WTC11 (cell line): ENCODE results near the gene TANGO2. TPM values are rescaled to one million over a fixed set of nuclear protein-coding genes. Genes with fewer than 3 reads are reported as not detected.

Experiments
- ATAC-seq: fragments of 200-7000 bp; cut with Tn5 transposase; 2 replicates; pipeline ENCODE4 v1.10.0; 2021; ENCODE audit warnings: mild to moderate bottlenecking, moderate library complexity
- CTCF ChIA-PET: fragments of 300-600 bp; sonication (Branson Sonifier 250); formaldehyde crosslinking; loops from one replicate; lab custom pipeline; 2021; ENCODE audit warnings: antibody characterized with exemption; lab: Charles Lee
- POLR2A ChIA-PET: fragments of 350-600 bp; sonication (Branson Sonifier 250); formaldehyde crosslinking; loops from one replicate; lab custom pipeline; 2021; ENCODE audit warnings: antibody characterized with exemption; lab: Charles Lee
- DNase-seq: peaks from one replicate; pipeline ENCODE4 v3.0.0; 2021; ENCODE audit warnings: low spot score
- H3K27ac Mint-ChIP-seq: 2 replicates; pipeline ENCODE4 v1.8.0; 2021; ENCODE audit warnings: mixed read lengths
- H3K27me3 Mint-ChIP-seq: 2 replicates; pipeline ENCODE4 v1.8.0; 2021; ENCODE audit warnings: low read depth, mild to moderate bottlenecking, moderate library complexity, mixed read lengths
- H3K36me3 Mint-ChIP-seq: 2 replicates; pipeline ENCODE4 v1.8.0; 2021; ENCODE audit warnings: mixed read lengths
- H3K4me1 Mint-ChIP-seq: 2 replicates; pipeline ENCODE4 v1.8.0; 2022; ENCODE audit warnings: mixed read lengths
- H3K4me3 Mint-ChIP-seq: 2 replicates; pipeline ENCODE4 v1.8.0; 2021; ENCODE audit warnings: mild to moderate bottlenecking, moderate library complexity, mixed read lengths
- H3K9me3 Mint-ChIP-seq: 2 replicates; pipeline ENCODE4 v1.8.0; 2021; ENCODE audit warnings: mixed read lengths
- ATF1 ChIP-seq: sonication (generic); formaldehyde crosslinking; IDR thresholded peaks from 2 replicates; pipeline ENCODE4 v1.8.1; 2023; ENCODE audit warnings: mild to moderate bottlenecking, moderate library complexity, missing genetic modification reagents
- E2F1 ChIP-seq: sonication (generic); formaldehyde crosslinking; IDR thresholded peaks from 2 replicates; pipeline ENCODE4 v1.8.0; 2022; ENCODE audit warnings: mild to moderate bottlenecking, missing genetic modification reagents
- ELF4 ChIP-seq: sonication (generic); formaldehyde crosslinking; IDR thresholded peaks from 2 replicates; pipeline ENCODE4 v1.8.1; 2022; ENCODE audit warnings: low read depth, mild to moderate bottlenecking, moderate library complexity, missing genetic modification reagents
- EMX1 ChIP-seq: fragments of 250-450 bp; sonication (Bioruptor Pico); IDR thresholded peaks from 2 replicates; pipeline ENCODE4 v1.8.0; 2021; ENCODE audit warnings: mild to moderate bottlenecking
- ESRRA ChIP-seq: sonication (generic); formaldehyde crosslinking; IDR thresholded peaks from 2 replicates; pipeline ENCODE4 v1.8.1; 2022; ENCODE audit warnings: mild to moderate bottlenecking, missing genetic modification reagents, borderline replicate concordance
- GABPB1 ChIP-seq: sonication (generic); formaldehyde crosslinking; IDR thresholded peaks from 2 replicates; pipeline ENCODE4 v1.8.1; 2023; ENCODE audit warnings: mild to moderate bottlenecking, missing genetic modification reagents
- HMGA2 ChIP-seq: fragments of 250-450 bp; sonication (Bioruptor Pico); IDR thresholded peaks from 2 replicates; pipeline ENCODE4 v1.4.0; 2021; ENCODE audit warnings: mild to moderate bottlenecking, moderate library complexity
- IRF1 ChIP-seq: sonication (generic); formaldehyde crosslinking; IDR thresholded peaks from 2 replicates; pipeline ENCODE4 v1.8.0; 2023; ENCODE audit warnings: missing genetic modification reagents
- MYBL2 ChIP-seq: sonication (generic); formaldehyde crosslinking; IDR thresholded peaks from 2 replicates; pipeline ENCODE4 v1.8.1; 2023; ENCODE audit warnings: mild to moderate bottlenecking, moderate library complexity, missing genetic modification reagents
- NFATC4 ChIP-seq: fragments of 250-450 bp; sonication (Bioruptor Pico); IDR thresholded peaks from 2 replicates; pipeline ENCODE4 v1.9.0; 2021; ENCODE audit warnings: mild to moderate bottlenecking
- NFYB ChIP-seq: sonication (generic); formaldehyde crosslinking; conservative IDR thresholded peaks from 2 replicates; pipeline ENCODE4 v1.8.0; 2022; ENCODE audit warnings: low read depth, missing genetic modification reagents
- NR1H2 ChIP-seq: sonication (generic); formaldehyde crosslinking; IDR thresholded peaks from 2 replicates; pipeline ENCODE4 v1.9.0; 2021; ENCODE audit warnings: mild to moderate bottlenecking, moderate library complexity, missing genetic modification reagents
- RELA ChIP-seq: sonication (generic); formaldehyde crosslinking; IDR thresholded peaks from 2 replicates; pipeline ENCODE4 v1.8.1; 2022; ENCODE audit warnings: missing genetic modification reagents, mild to moderate bottlenecking, borderline replicate concordance
- SMAD4 ChIP-seq: sonication (generic); formaldehyde crosslinking; IDR thresholded peaks from 2 replicates; pipeline ENCODE4 v1.8.0; 2022; ENCODE audit warnings: mild to moderate bottlenecking, missing genetic modification reagents
- USF2 ChIP-seq: sonication (generic); formaldehyde crosslinking; IDR thresholded peaks from 2 replicates; pipeline ENCODE4 v1.8.1; 2023; ENCODE audit warnings: mild to moderate bottlenecking, missing genetic modification reagents, moderate library complexity
- ZMAT4 ChIP-seq: fragments of 250-450 bp; sonication (Bioruptor Pico); IDR thresholded peaks from 2 replicates; pipeline ENCODE4 v1.9.0; 2021; ENCODE audit warnings: mild to moderate bottlenecking
- ZNF138 ChIP-seq: sonication (generic); formaldehyde crosslinking; conservative IDR thresholded peaks from 2 replicates; pipeline ENCODE4 v1.8.1; 2022; ENCODE audit warnings: mild to moderate bottlenecking, moderate library complexity, missing genetic modification reagents
- ZNF263 ChIP-seq: sonication (generic); formaldehyde crosslinking; IDR thresholded peaks from 2 replicates; pipeline ENCODE4 v1.8.1; 2022; ENCODE audit warnings: low read depth, mild to moderate bottlenecking, moderate library complexity, missing genetic modification reagents
- total RNA-seq: library from RNA; stranded (reverse); gene quantifications from 3 replicates; pipeline ENCODE4 v1.2.3, GENCODE V29; 2021
- TF ChIP-seq, protein P1 (sequence below): sonication (generic); formaldehyde crosslinking; IDR thresholded peaks from 2 replicates; pipeline ENCODE4 v1.8.1; 2022; ENCODE audit warnings: missing genetic modification reagents, borderline replicate concordance
- TF ChIP-seq, protein P2 (sequence below): sonication (generic); formaldehyde crosslinking; IDR thresholded peaks from 2 replicates; pipeline ENCODE4 v1.8.1; 2022; ENCODE audit warnings: mild to moderate bottlenecking, moderate library complexity, missing genetic modification reagents
- TF ChIP-seq, protein P3 (sequence below): sonication (generic); formaldehyde crosslinking; conservative IDR thresholded peaks from 2 replicates; pipeline ENCODE4 v1.8.1; 2022; ENCODE audit warnings: mild to moderate bottlenecking, missing genetic modification reagents
- TF ChIP-seq, protein P4 (sequence below): fragments of 200-600 bp; IDR thresholded peaks from 2 replicates; pipeline ENCODE4 v1.8.0; 2022; ENCODE audit warnings: antibody characterized with exemption
- TF ChIP-seq, protein P5 (sequence below): sonication (generic); formaldehyde crosslinking; IDR thresholded peaks from 2 replicates; pipeline ENCODE4 v1.8.0; 2022; ENCODE audit warnings: mild to moderate bottlenecking, missing genetic modification reagents

TANGO2 gene
- total RNA-seq, 1 experiment from 2014 or later = 14.8 TPM

GRCh38 chr22:20064140-20064480, 43.2 kb downstream of the TANGO2 start (continued):
- TF ChIP-seq, protein P1, sequence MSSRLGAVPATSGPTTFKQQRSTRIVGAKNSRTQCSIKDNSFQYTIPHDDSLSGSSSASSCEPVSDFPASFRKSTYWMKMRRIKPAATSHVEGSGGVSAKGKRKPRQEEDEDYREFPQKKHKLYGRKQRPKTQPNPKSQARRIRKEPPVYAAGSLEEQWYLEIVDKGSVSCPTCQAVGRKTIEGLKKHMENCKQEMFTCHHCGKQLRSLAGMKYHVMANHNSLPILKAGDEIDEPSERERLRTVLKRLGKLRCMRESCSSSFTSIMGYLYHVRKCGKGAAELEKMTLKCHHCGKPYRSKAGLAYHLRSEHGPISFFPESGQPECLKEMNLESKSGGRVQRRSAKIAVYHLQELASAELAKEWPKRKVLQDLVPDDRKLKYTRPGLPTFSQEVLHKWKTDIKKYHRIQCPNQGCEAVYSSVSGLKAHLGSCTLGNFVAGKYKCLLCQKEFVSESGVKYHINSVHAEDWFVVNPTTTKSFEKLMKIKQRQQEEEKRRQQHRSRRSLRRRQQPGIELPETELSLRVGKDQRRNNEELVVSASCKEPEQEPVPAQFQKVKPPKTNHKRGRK (CRISPR knock-in tag) = no peak
- TF ChIP-seq NR1H2 (CRISPR knock-in tag) (no peak), NFYB (CRISPR knock-in tag) (no peak), HMGA2 (CRISPR knock-in tag) (no peak), GABPB1 (CRISPR knock-in tag) (no peak), ATF1 (CRISPR knock-in tag) (no peak), RELA (CRISPR knock-in tag) (no peak), ZNF138 (CRISPR knock-in tag) (no peak)

DNA sequence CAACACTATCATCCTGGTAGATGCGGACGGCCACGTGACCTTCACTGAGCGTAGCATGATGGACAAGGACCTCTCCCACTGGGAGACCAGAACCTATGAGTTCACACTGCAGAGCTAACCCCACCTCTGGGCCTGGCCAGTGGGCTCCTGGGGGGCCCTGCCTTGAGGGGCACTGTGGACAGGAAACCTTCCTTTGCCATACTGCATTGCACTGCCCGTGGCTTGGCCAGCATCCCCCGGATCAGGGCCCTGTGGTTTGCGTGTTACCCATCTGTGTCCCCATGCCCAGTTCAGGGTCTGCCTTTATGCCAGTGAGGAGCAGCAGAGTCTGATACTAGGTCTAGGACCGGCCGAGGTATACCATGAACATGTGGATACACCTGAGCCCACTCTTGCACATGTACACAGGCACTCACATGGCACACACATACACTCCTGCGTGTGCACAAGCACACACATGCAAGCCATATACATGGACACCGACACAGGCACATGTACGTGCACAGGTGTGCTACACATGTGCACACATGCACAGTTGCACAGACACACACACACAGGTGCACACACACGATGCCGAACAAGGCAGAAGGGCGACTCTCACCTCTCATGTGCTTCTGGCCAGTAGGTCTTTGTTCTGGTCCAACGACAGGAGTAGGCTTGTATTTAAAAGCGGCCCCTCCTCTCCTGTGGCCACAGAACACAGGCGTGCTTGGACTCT, 43.8 kb downstream of the TANGO2 start:
- TF ChIP-seq, protein P2, sequence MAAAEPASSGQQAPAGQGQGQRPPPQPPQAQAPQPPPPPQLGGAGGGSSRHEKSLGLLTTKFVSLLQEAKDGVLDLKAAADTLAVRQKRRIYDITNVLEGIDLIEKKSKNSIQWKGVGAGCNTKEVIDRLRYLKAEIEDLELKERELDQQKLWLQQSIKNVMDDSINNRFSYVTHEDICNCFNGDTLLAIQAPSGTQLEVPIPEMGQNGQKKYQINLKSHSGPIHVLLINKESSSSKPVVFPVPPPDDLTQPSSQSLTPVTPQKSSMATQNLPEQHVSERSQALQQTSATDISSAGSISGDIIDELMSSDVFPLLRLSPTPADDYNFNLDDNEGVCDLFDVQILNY = no peak
- TF ChIP-seq, protein P3, sequence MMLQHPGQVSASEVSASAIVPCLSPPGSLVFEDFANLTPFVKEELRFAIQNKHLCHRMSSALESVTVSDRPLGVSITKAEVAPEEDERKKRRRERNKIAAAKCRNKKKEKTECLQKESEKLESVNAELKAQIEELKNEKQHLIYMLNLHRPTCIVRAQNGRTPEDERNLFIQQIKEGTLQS (CRISPR knock-in tag) = no peak
- TF ChIP-seq ELF4 (CRISPR knock-in tag) (no peak), NFATC4 (CRISPR knock-in tag) (no peak), SMAD4 (no peak), ESRRA (CRISPR knock-in tag) (no peak), E2F1 (CRISPR knock-in tag) (no peak), EMX1 (CRISPR knock-in tag) (no peak), IRF1 (CRISPR knock-in tag) (no peak), MYBL2 (CRISPR knock-in tag) (no peak), ZNF138 (CRISPR knock-in tag) (no peak), ZNF263 (CRISPR knock-in tag) (no peak), USF2 (CRISPR knock-in tag) (no peak), ZMAT4 (CRISPR knock-in tag) (no peak)
- TF ChIP-seq, protein P4, sequence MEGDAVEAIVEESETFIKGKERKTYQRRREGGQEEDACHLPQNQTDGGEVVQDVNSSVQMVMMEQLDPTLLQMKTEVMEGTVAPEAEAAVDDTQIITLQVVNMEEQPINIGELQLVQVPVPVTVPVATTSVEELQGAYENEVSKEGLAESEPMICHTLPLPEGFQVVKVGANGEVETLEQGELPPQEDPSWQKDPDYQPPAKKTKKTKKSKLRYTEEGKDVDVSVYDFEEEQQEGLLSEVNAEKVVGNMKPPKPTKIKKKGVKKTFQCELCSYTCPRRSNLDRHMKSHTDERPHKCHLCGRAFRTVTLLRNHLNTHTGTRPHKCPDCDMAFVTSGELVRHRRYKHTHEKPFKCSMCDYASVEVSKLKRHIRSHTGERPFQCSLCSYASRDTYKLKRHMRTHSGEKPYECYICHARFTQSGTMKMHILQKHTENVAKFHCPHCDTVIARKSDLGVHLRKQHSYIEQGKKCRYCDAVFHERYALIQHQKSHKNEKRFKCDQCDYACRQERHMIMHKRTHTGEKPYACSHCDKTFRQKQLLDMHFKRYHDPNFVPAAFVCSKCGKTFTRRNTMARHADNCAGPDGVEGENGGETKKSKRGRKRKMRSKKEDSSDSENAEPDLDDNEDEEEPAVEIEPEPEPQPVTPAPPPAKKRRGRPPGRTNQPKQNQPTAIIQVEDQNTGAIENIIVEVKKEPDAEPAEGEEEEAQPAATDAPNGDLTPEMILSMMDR = no peak
- TF ChIP-seq, protein P5, sequence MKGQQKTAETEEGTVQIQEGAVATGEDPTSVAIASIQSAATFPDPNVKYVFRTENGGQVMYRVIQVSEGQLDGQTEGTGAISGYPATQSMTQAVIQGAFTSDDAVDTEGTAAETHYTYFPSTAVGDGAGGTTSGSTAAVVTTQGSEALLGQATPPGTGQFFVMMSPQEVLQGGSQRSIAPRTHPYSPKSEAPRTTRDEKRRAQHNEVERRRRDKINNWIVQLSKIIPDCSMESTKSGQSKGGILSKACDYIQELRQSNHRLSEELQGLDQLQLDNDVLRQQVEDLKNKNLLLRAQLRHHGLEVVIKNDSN (CRISPR knock-in tag) = no peak
- no peak overlapping the region for H3K4me3 Mint-ChIP-seq
- no peak overlapping the region for H3K27ac Mint-ChIP-seq
- H3K27me3 Mint-ChIP-seq = peaks cover 9% of the 10 kb centered on the region
- ChIA-PET CTCF (no interaction called here), POLR2A (no interaction called here)
- ATAC-seq = no peak
- no peaks in the 10 kb centered on the region for H3K9me3 Mint-ChIP-seq
- no peaks in the 10 kb centered on the region for H3K4me1 Mint-ChIP-seq
- H3K36me3 Mint-ChIP-seq = no peaks in the 10 kb centered on the region
- no peak for DNase-seq
